CD4-positive, alpha-beta T cell (primary cell): ENCODE measurements around the gene POLRMT. TPM values are rescaled to one million over a fixed set of nuclear protein-coding genes. Genes with fewer than 3 reads are reported as not detected.

ENCODE experiments used
- ATAC-seq: fragments of 200-7000 bp; cut with Tn5 transposase; one replicate; pipeline ENCODE4 v1.10.0; 2022; ENCODE audit warnings: mild to moderate bottlenecking; ENCODE audit not compliant: poor library complexity
- CTCF ChIA-PET: fragments of 350-600 bp; sonication (Branson Sonifier 250); formaldehyde crosslinking; loops from one replicate; lab custom pipeline; 2021; ENCODE audit warnings: antibody characterized with exemption, inconsistent platforms; lab: Charles Lee
- POLR2A ChIA-PET: fragments of 350-600 bp; sonication (Branson Sonifier 250); formaldehyde crosslinking; loops from one replicate; lab custom pipeline; 2021; ENCODE audit warnings: antibody characterized with exemption, inconsistent platforms; lab: Charles Lee
- DNase-seq, 14 experiments: peaks; one replicate each; pipeline ENCODE4 v3.0.0-alpha.2; 2013 to 2020; ENCODE audit warnings: mixed read lengths in 2 of 14
- H3K27ac ChIP-seq, 2 donors: one replicate each; pipeline versions ENCODE4 v1.5.1 to v1.7.0; 2013; ENCODE audit warnings: low read length in 2 of 2, low read depth in 1 of 2, mild to moderate bottlenecking in 1 of 2
- H3K27me3 ChIP-seq, 2 experiments: 1 replicate in 1 of 2; 2 replicates in 1 of 2; pipeline versions ENCODE4 v1.6.1 to v1.7.0; 2013; ENCODE audit warnings: low read length in 2 of 2, control low read depth in 1 of 2, mild to moderate bottlenecking in 1 of 2, moderate library complexity in 1 of 2; ENCODE audit not compliant: insufficient read depth in 2 of 2, control insufficient read depth in 1 of 2
- H3K36me3 ChIP-seq: one replicate; pipeline ENCODE4 v1.6.1; 2013; ENCODE audit warnings: low read length, control low read depth; ENCODE audit not compliant: insufficient read depth
- H3K4me1 ChIP-seq: one replicate; pipeline ENCODE4 v1.6.1; 2013; ENCODE audit warnings: low read length, control low read depth; ENCODE audit not compliant: insufficient read depth
- H3K4me3 ChIP-seq: one replicate; pipeline ENCODE4 v1.5.1; 2013; ENCODE audit warnings: mild to moderate bottlenecking, low read length, moderate library complexity
- H3K9me3 ChIP-seq, 2 experiments: 1 replicate in 1 of 2; 2 replicates in 1 of 2; pipeline versions ENCODE4 v1.6.1 to v1.7.0; 2013; ENCODE audit warnings: low read length in 2 of 2, mild to moderate bottlenecking in 2 of 2, control low read depth in 1 of 2, moderate library complexity in 1 of 2; ENCODE audit not compliant: control insufficient read depth in 1 of 2, insufficient read depth in 1 of 2
- H3K27ac Mint-ChIP-seq: one replicate; pipeline ENCODE4 v1.8.0; 2020; ENCODE audit warnings: mixed read lengths
- H3K27me3 Mint-ChIP-seq: one replicate; pipeline ENCODE4 v1.8.0; 2021; ENCODE audit warnings: mixed read lengths
- H3K36me3 Mint-ChIP-seq: one replicate; pipeline ENCODE4 v1.8.0; 2021; ENCODE audit warnings: low read depth, mixed read lengths
- H3K4me1 Mint-ChIP-seq: one replicate; pipeline ENCODE4 v1.8.0; 2021; ENCODE audit warnings: low read depth, mixed read lengths
- H3K4me3 Mint-ChIP-seq: one replicate; pipeline ENCODE4 v1.8.0; 2020; ENCODE audit warnings: mild to moderate bottlenecking, mixed read lengths
- H3K9me3 Mint-ChIP-seq: one replicate; pipeline ENCODE4 v1.8.0; 2020; ENCODE audit warnings: mixed read lengths
- CTCF ChIP-seq: fragments of 200-600 bp; IDR thresholded peaks from one replicate; pipeline ENCODE4 v1.8.0; 2022; ENCODE audit warnings: antibody characterized with exemption, mild to moderate bottlenecking
- intact Hi-C, 2 experiments: fragments of 100-400 bp; cut with DNase I in 1 of 2; cut with micrococcal nuclease in 1 of 2; formaldehyde crosslinking; loops; one replicate each; pipeline versions ENCODE4 v1.15.1 to v1.9.0; 2023 to 2025; cut with DNase I, micrococcal nuclease
- total RNA-seq, 174 experiments: library from RNA in 2 of 174; stranded (reverse) in 2 of 174; gene quantifications; one replicate each; pipeline ENCODE4 v1.2.3 and lab custom pipeline; 2021 to 2026

Gene POLRMT
- total RNA-seq, 2 experiments from 2014 or later = 54.4 to 56.2 TPM

GRCh38 chr19:639253-640160 lies 6.2 kb upstream of the POLRMT start, which contains the start of gene FGF22:
Gene FGF22, plus strand, starts transcription at chr19:639879. Its CDS starts 47 bp downstream, at chr19:639926.
- H3K4me3 Mint-ChIP-seq = peak within 1 kb of the TSS; percentile 84
- Histone ChIP-seq H3K27me3 (no peaks in the 10 kb centered on the region), H3K9me3 (no peaks in the 10 kb centered on the region), H3K4me1 (peaks cover 25% of the 10 kb centered on the region), H3K36me3 (no peaks in the 10 kb centered on the region), H3K4me3 (peak within 1 kb of the TSS; percentile 53), H3K27ac (no peak within 1 kb of the TSS)
- no peaks in the 10 kb centered on the region for H3K9me3 Mint-ChIP-seq
- H3K27me3 Mint-ChIP-seq = no peaks in the 10 kb centered on the region
- ATAC-seq = peak; percentile 96
- ChIA-PET POLR2A (interaction anchor here (1.7 kb wide), 1 partner anchor 21 kb away, joined by 7 read pairs; no protein-coding TSS in a partner anchor), CTCF (interaction anchor here (2.4 kb wide), 1 partner anchor 20 kb away, joined by 6 read pairs; no protein-coding TSS in a partner anchor)
- peak; percentile 93 to 99 (median 96) for DNase-seq
- intact Hi-C loops = loop anchor here in 1 of 2 experiments (1.0 kb wide), 2 partner anchors 22 to 41 kb away; no protein-coding TSS in a partner anchor
- TF ChIP-seq CTCF = no peak
- peak within 1 kb of the TSS; percentile 88 for H3K27ac Mint-ChIP-seq
- peaks cover 6% of the 10 kb centered on the region for H3K4me1 Mint-ChIP-seq
- peaks cover 5% of the 10 kb centered on the region for H3K36me3 Mint-ChIP-seq

- Histone ChIP-seq H3K27me3 (no peaks in the 10 kb centered on the region), H3K4me1 (peaks cover 31% of the 10 kb centered on the region), H3K27ac (no peak overlapping the region), H3K4me3 (peak overlapping the region; percentile 53), H3K9me3 (no peaks in the 10 kb centered on the region), H3K36me3 (no peaks in the 10 kb centered on the region)
- POLR2A ChIA-PET = no interaction called here
- peak overlapping the region; percentile 88 for H3K27ac Mint-ChIP-seq
- CTCF ChIA-PET = no interaction called here
- peak overlapping the region; percentile 84 for H3K4me3 Mint-ChIP-seq
- intact Hi-C loops = loop anchor here in 1 of 2 experiments (1.0 kb wide), 1 partner anchor 22 kb away; no protein-coding TSS in a partner anchor
- ATAC-seq (no peak), DNase-seq (no peak)
- no peaks in the 10 kb centered on the region for H3K9me3 Mint-ChIP-seq
- no peaks in the 10 kb centered on the region for H3K27me3 Mint-ChIP-seq
- H3K4me1 Mint-ChIP-seq = peaks cover 9% of the 10 kb centered on the region
- TF ChIP-seq CTCF = no peak
- peaks cover under 1% of the 10 kb centered on the region for H3K36me3 Mint-ChIP-seq
Measured at GRCh38 chr19:638906-639252, 5.5 kb upstream of the POLRMT start.

- H3K9me3 Mint-ChIP-seq = no peaks in the 10 kb centered on the region
- Histone ChIP-seq H3K27me3 (no peaks in the 10 kb centered on the region), H3K9me3 (no peaks in the 10 kb centered on the region), H3K4me3 (no peak overlapping the region), H3K4me1 (peaks cover 56% of the 10 kb centered on the region), H3K36me3 (peaks cover 12% of the 10 kb centered on the region), H3K27ac (no peak overlapping the region)
- ATAC-seq (no peak), DNase-seq (no peak)
- no peak overlapping the region for H3K27ac Mint-ChIP-seq
- no peaks in the 10 kb centered on the region for H3K27me3 Mint-ChIP-seq
- intact Hi-C loops = loop anchor here in 1 of 2 experiments (5.0 kb wide), 1 partner anchor 63 kb away; the partner anchor contains the start of gene BSG
- ChIA-PET POLR2A (interaction anchor here (1.5 to 1.8 kb wide), 2 partner anchors 26 to 28 kb away, joined by 14 to 16 read pairs; partner anchors contain the start of gene RNF126), CTCF (interaction anchor here (0.5 to 1.8 kb wide), 2 partner anchors 10 to 51 kb away, joined by 3 read pairs; no protein-coding TSS in a partner anchor)
- no peak overlapping the region for H3K4me3 Mint-ChIP-seq
- peaks cover 37% of the 10 kb centered on the region for H3K4me1 Mint-ChIP-seq
- TF ChIP-seq CTCF = no peak
- H3K36me3 Mint-ChIP-seq = peaks cover 20% of the 10 kb centered on the region
Measured at GRCh38 chr19:634975-635652, 1.8 kb upstream of the POLRMT start.
